GM21381 (cell line): Measurements from ENCODE around the gene SLC16A5.

Experiments
- ATAC-seq: cut with Tn5 transposase; IDR thresholded peaks from one replicate; pipeline ENCODE4 v1.9.1; 2021; ENCODE audit warnings: mild to moderate bottlenecking, moderate library complexity; ENCODE audit not compliant: unreplicated experiment

Gene SLC16A5

DNA sequence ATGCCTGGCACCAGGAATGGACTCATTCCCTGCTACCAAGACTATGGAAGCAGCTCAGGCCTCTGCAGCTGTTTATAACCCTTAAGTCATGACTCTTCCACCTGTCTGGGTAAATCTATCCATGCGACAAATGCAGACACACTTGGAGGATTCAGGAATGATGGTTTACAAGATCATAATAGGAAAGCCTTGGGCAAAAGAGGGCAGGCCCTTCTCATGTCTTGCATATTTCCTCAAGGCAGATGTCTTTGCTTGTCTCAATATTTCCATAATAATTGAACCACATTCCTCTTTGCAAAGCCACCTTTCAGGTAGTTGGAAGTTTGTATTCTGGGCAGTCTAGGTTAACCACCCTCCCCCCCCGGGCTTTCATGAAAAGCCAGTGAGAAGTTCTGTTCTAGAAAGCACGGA is 67.4 kb downstream of the SLC16A5 start:
- ATAC-seq = no peak
